Mononuclear cell (primary cell): ENCODE results near the gene PTPN1. TPM values are rescaled to one million over a fixed set of nuclear protein-coding genes. Genes with fewer than 3 reads are reported as not detected.

Experiments used
- H3K27me3 ChIP-seq: 2 replicates; pipeline ENCODE4 v1.6.0; 2011; ENCODE audit warnings: low read length, control low read depth; ENCODE audit not compliant: insufficient read depth
- H3K4me1 ChIP-seq: 2 replicates; pipeline ENCODE4 v1.5.1; 2011; ENCODE audit warnings: mild to moderate bottlenecking, low read length, control low read depth; ENCODE audit not compliant: insufficient read depth
- H3K4me3 ChIP-seq: 2 replicates; pipeline ENCODE4 v1.5.1; 2011; ENCODE audit warnings: mild to moderate bottlenecking, low read length, moderate library complexity
- H3K9me3 ChIP-seq: 2 replicates; pipeline ENCODE4 v1.5.1; 2011; ENCODE audit warnings: low read depth, mild to moderate bottlenecking, control low read depth, low read length
- total RNA-seq: library from RNA; depleted of rRNA; stranded (reverse); fragments of >200 nt; gene quantifications from one replicate; pipeline ENCODE4 v1.2.3, GENCODE V29; 2012

Gene PTPN1
- total RNA-seq, 1 donor: 86.0 TPM

DNA sequence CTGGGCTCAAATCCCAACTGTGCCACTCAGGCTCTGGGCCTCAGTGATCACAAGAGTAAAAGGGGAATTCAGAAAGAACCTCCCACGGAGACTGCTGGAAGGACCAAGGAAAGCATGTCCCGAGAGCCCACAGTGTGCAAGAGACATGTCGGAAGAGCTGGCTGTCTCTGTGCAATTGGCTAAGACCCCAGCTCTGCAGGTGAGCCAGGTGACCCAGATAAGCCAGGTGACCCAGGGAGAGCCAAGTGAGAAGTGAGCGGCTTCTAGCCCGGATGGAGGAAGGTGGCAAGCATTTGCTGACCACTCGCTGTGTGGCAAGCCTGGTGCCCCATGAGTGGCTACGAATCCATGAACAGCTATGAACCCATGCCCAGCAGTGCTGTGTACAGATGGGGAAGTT lies 122.1 kb downstream of the PTPN1 start:
- H3K9me3 ChIP-seq: no peaks in the 10 kb centered on the region
- H3K4me1 ChIP-seq: no peaks in the 10 kb centered on the region
- no peaks in the 10 kb centered on the region for H3K27me3 ChIP-seq
- H3K4me3 ChIP-seq: no peak overlapping the region

DNA sequence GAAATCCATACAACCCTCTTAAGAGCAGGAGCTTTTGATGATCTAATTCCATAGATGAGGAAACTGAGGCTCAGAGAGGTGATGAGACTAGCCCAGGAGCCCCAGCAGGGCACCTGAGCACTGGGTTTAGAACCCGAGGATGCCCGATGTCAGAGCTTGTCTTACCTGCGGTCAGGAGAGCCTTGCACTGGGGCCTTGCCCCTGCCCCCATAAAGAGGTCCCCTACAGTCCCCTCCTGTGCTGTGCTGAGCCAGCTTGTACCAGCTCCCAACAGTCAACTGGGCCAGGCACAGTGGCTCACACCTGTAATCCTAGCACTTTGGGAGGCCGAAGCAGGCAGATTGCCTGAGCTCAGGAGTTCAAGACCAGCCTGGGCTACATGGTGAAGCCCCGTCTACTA lies 122.5 kb downstream of the PTPN1 start:
- Histone ChIP-seq H3K4me3 (no peak overlapping the region), H3K4me1 (no peaks in the 10 kb centered on the region), H3K27me3 (no peaks in the 10 kb centered on the region), H3K9me3 (no peaks in the 10 kb centered on the region)

DNA sequence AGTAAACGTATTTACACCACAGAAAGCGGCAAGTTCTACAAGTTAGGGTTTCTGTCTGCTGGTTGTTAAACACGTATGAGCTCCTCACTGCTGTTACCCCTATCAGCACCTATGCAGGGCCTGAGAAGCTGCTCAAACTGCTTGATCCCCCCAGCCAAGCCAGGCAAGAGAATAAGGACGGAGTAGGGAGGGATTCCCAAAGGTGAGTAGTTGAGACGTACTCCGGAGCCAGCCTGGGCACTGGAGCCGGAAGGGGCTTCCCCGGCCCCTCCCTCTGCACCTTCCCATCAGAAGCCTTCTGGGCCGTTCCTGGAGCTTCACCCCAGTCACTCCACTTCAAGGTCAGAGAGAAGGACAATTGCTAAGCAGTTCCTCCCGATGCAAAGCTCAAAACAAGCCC lies 123.2 kb downstream of the PTPN1 start:
- no peaks in the 10 kb centered on the region for H3K9me3 ChIP-seq
- H3K4me3 ChIP-seq: no peak overlapping the region
- no peaks in the 10 kb centered on the region for H3K27me3 ChIP-seq
- no peaks in the 10 kb centered on the region for H3K4me1 ChIP-seq

DNA sequence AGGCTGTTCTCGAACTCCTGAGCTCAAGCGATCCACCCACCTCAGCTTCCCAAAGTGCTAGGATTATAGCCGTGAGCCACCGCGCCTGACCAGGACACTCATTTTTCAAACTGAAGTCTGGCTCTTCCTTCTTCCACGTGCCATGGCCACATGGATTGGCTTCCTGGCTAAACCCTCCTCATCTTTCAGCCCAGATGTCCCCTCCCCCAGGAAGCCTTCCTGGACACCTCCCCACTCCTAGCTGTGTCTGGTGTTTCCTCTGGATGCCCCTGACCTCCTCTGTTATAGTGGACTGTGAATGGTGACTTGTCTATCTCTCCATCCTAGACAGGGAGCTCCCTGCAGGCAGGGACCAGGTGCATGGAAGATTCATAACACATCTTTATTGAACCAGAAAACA lies 124.0 kb downstream of the PTPN1 start:
- H3K4me1 ChIP-seq: no peaks in the 10 kb centered on the region
- H3K4me3 ChIP-seq: no peak overlapping the region
- H3K27me3 ChIP-seq: no peaks in the 10 kb centered on the region
- H3K9me3 ChIP-seq: no peaks in the 10 kb centered on the region

Other genes starting within 250 kb of the PTPN1 start
- gene RIPOR3, start 181.2 kb downstream of the PTPN1 start, total RNA-seq: 0.42 TPM
- gene PARD6B, start 221.2 kb downstream of the PTPN1 start, total RNA-seq: 4.3 TPM